Caco-2 (cell line): Measurements from ENCODE around the gene PRC1. TPM values are rescaled to one million over a fixed set of nuclear protein-coding genes. Genes with fewer than 3 reads are reported as not detected.

Experiments
- BruUV-seq: library from RNA; stranded (reverse); fragments of 400-500 nt; replicated peaks from 2 replicates; lab custom pipeline; 2021; lab: Mats Ljungman, UMichigan
- CTCF ChIA-PET: fragments of 300-600 bp; sonication (Branson Sonifier 250); formaldehyde crosslinking; loops from one replicate; lab custom pipeline; 2022; ENCODE audit warnings: antibody characterized with exemption; lab: Charles Lee
- POLR2A ChIA-PET: fragments of 300-600 bp; sonication (Branson Sonifier 250); formaldehyde crosslinking; loops from one replicate; lab custom pipeline; 2022; ENCODE audit warnings: antibody characterized with exemption; lab: Charles Lee
- DNase-seq, 2 experiments: peaks; one replicate each; pipeline versions ENCODE4 v3.0.0 to v3.0.0-alpha.2; 2020 to 2022
- H3K27me3 ChIP-seq: replicated peaks from 2 replicates; pipeline ENCODE4 v1.6.0; 2011; ENCODE audit warnings: low read length; ENCODE audit not compliant: control insufficient read depth, insufficient read depth
- H3K36me3 ChIP-seq: 2 replicates; pipeline ENCODE4 v1.5.1; 2011; ENCODE audit warnings: low read length; ENCODE audit not compliant: control insufficient read depth, insufficient read depth
- H3K4me1 ChIP-seq: fragments of 250-450 bp; sonication (Bioruptor Pico); 2 replicates; pipeline ENCODE4 v1.5.1; 2020; ENCODE audit warnings: mild to moderate bottlenecking
- H3K4me3 ChIP-seq: 2 replicates; pipeline ENCODE4 v1.5.1; 2011; ENCODE audit warnings: low read depth, mild to moderate bottlenecking, control low read depth, low read length
- H3K9me3 ChIP-seq: fragments of 250-450 bp; sonication (Bioruptor Pico); 2 replicates; pipeline ENCODE4 v1.5.1; 2020; ENCODE audit warnings: mild to moderate bottlenecking, moderate library complexity
- H3K27ac Mint-ChIP-seq: one replicate; pipeline ENCODE4 v1.8.0; 2022; ENCODE audit warnings: mixed read lengths; ENCODE audit not compliant: unreplicated experiment
- H3K27me3 Mint-ChIP-seq: one replicate; pipeline ENCODE4 v1.8.0; 2022; ENCODE audit warnings: mixed read lengths; ENCODE audit not compliant: insufficient read depth, unreplicated experiment
- H3K36me3 Mint-ChIP-seq: one replicate; pipeline ENCODE4 v1.8.0; 2022; ENCODE audit warnings: mild to moderate bottlenecking, mixed read lengths; ENCODE audit not compliant: insufficient read depth, unreplicated experiment
- H3K4me1 Mint-ChIP-seq: one replicate; pipeline ENCODE4 v1.8.0; 2022; ENCODE audit warnings: low read depth, mixed read lengths; ENCODE audit not compliant: unreplicated experiment
- H3K4me3 Mint-ChIP-seq: one replicate; pipeline ENCODE4 v1.8.0; 2022; ENCODE audit warnings: mild to moderate bottlenecking, moderate library complexity, mixed read lengths; ENCODE audit not compliant: unreplicated experiment
- H3K9me3 Mint-ChIP-seq: one replicate; pipeline ENCODE4 v1.8.0; 2022; ENCODE audit warnings: mixed read lengths; ENCODE audit not compliant: unreplicated experiment
- CTCF ChIP-seq, 2 experiments: fragments of 200-600 bp in 1 of 2; IDR thresholded peaks; 1 replicate in 1 of 2; 2 replicates in 1 of 2; pipeline versions ENCODE4 v1.5.1 to v1.8.0; 2011 to 2022; ENCODE audit warnings: antibody characterized with exemption in 1 of 2, control low read depth in 1 of 2, inconsistent platforms in 1 of 2, low read depth in 1 of 2, low read length in 1 of 2, mild to moderate bottlenecking in 1 of 2, moderate library complexity in 1 of 2; ENCODE audit not compliant: insufficient read depth in 1 of 2, severe bottlenecking in 1 of 2, unreplicated experiment in 1 of 2
- intact Hi-C: fragments of 100-400 bp; cut with micrococcal nuclease; formaldehyde crosslinking; loops from one replicate; pipeline ENCODE4 v1.10.0; 2022; ENCODE audit not compliant: unreplicated experiment
- total RNA-seq: library from RNA; stranded (reverse); gene quantifications from 2 replicates; pipeline ENCODE4 v1.2.3, GENCODE V29; 2022

Gene PRC1
- total RNA-seq, 1 experiment from 2014 or later: 145 TPM

- TF ChIP-seq CTCF (IDR thresholded peaks at IDR 0.05; ENCODE audit: insufficient read depth in 1 of 2, low read depth in 1 of 2, low read length in 1 of 2, severe bottlenecking in 1 of 2, unreplicated experiment in 1 of 2): no peak
- BruUV-seq: no TSS peak
- Histone ChIP-seq H3K4me1 (no peaks in the 10 kb centered on the region), H3K9me3 (no peaks in the 10 kb centered on the region), H3K27me3 (no peaks in the 10 kb centered on the region), H3K36me3 (peaks cover 2% of the 10 kb centered on the region), H3K4me3 (no peak overlapping the region)
- Mint-ChIP-seq H3K4me1 (no peaks in the 10 kb centered on the region), H3K36me3 (peaks cover 80% of the 10 kb centered on the region), H3K4me3 (no peak overlapping the region), H3K27me3 (no peaks in the 10 kb centered on the region), H3K9me3 (no peaks in the 10 kb centered on the region), H3K27ac (no peak overlapping the region)
- ChIA-PET CTCF (no interaction called here), POLR2A (no interaction called here)
- DNase-seq: no peak
- intact Hi-C loops: loop anchor here (5.0 kb wide), 1 partner anchor 58 kb away; no protein-coding TSS in a partner anchor
Measured at GRCh38 chr15:90974216-90974615, 20.1 kb downstream of the PRC1 start.

DNA sequence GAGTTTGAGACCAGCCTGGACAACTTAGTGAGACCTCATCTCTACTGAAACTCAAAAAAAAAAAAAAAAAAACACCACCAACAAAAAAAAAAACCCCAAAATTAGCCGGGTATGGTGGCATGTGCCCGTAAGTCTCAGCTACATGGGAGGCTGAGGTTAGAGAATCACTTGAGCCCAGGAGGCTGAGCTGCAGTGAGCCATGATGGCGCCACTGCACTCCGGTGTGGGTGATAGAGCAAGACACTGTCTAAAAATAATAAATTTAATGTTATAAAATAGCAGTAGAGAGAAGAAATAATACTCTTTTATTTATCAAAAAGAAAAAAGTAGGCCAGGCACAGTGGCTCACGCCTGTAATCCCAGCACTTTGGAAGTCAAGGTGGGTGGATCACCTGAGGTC lies 22.2 kb downstream of the PRC1 start:
- CTCF ChIA-PET: no interaction called here
- H3K27me3 Mint-ChIP-seq: no peaks in the 10 kb centered on the region
- intact Hi-C loops: loop anchor here (5.0 kb wide), 1 partner anchor 60 kb away; no protein-coding TSS in a partner anchor

GRCh38 chr15:90970274-90970673 lies 24.1 kb downstream of the PRC1 start:
- peaks cover 90% of the 10 kb centered on the region for H3K36me3 Mint-ChIP-seq
- H3K9me3 Mint-ChIP-seq: no peaks in the 10 kb centered on the region
- no TSS peak for BruUV-seq
- no peaks in the 10 kb centered on the region for H3K27me3 ChIP-seq
- H3K27ac Mint-ChIP-seq: no peak overlapping the region
- no peaks in the 10 kb centered on the region for H3K36me3 ChIP-seq
- H3K4me3 Mint-ChIP-seq: no peak overlapping the region
- intact Hi-C loops: loop anchor here (5.0 kb wide), 1 partner anchor 62 kb away; no protein-coding TSS in a partner anchor
- no peaks in the 10 kb centered on the region for H3K9me3 ChIP-seq
- TF ChIP-seq CTCF (IDR thresholded peaks at IDR 0.05; ENCODE audit: insufficient read depth in 1 of 2, low read depth in 1 of 2, low read length in 1 of 2, severe bottlenecking in 1 of 2, unreplicated experiment in 1 of 2): no peak
- POLR2A ChIA-PET: no interaction called here
- CTCF ChIA-PET: no interaction called here
- no peaks in the 10 kb centered on the region for H3K4me1 ChIP-seq
- H3K4me1 Mint-ChIP-seq: no peaks in the 10 kb centered on the region
- no peak for DNase-seq
- no peaks in the 10 kb centered on the region for H3K27me3 Mint-ChIP-seq
- H3K4me3 ChIP-seq: no peak overlapping the region

More for the DNA sequence above, 22.2 kb downstream of the PRC1 start:
- Histone ChIP-seq H3K4me1 (no peaks in the 10 kb centered on the region), H3K27me3 (no peaks in the 10 kb centered on the region), H3K36me3 (no peaks in the 10 kb centered on the region), H3K9me3 (no peaks in the 10 kb centered on the region), H3K4me3 (no peak overlapping the region)
- no TSS peak for BruUV-seq
- no peak overlapping the region for H3K4me3 Mint-ChIP-seq
- H3K4me1 Mint-ChIP-seq: no peaks in the 10 kb centered on the region
- DNase-seq: no peak
- no peak overlapping the region for H3K27ac Mint-ChIP-seq
- no peaks in the 10 kb centered on the region for H3K9me3 Mint-ChIP-seq
- peaks cover 81% of the 10 kb centered on the region for H3K36me3 Mint-ChIP-seq
- POLR2A ChIA-PET: interaction anchor here (0.7 kb wide), 1 partner anchor 36 kb away, joined by 8 read pairs; no protein-coding TSS in a partner anchor
- no peak for TF ChIP-seq CTCF (IDR thresholded peaks at IDR 0.05; ENCODE audit: insufficient read depth in 1 of 2, low read depth in 1 of 2, low read length in 1 of 2, severe bottlenecking in 1 of 2, unreplicated experiment in 1 of 2)
